Measurements from ENCODE around the gene SGPL1.

Gene SGPL1

GRCh38 chr10:70906031-70906783 lies 90.5 kb downstream of the SGPL1 start:
- Histone ChIP-seq H3K36me3 (ENCODE audit: control insufficient read depth, low read depth, low read length) (no peaks in the 10 kb centered on the region), H3K27me3 (ENCODE audit: control insufficient read depth, insufficient read depth, low read length) (no peaks in the 10 kb centered on the region), H3K27ac (ENCODE audit: low read length) (no peak overlapping the region)

DNA sequence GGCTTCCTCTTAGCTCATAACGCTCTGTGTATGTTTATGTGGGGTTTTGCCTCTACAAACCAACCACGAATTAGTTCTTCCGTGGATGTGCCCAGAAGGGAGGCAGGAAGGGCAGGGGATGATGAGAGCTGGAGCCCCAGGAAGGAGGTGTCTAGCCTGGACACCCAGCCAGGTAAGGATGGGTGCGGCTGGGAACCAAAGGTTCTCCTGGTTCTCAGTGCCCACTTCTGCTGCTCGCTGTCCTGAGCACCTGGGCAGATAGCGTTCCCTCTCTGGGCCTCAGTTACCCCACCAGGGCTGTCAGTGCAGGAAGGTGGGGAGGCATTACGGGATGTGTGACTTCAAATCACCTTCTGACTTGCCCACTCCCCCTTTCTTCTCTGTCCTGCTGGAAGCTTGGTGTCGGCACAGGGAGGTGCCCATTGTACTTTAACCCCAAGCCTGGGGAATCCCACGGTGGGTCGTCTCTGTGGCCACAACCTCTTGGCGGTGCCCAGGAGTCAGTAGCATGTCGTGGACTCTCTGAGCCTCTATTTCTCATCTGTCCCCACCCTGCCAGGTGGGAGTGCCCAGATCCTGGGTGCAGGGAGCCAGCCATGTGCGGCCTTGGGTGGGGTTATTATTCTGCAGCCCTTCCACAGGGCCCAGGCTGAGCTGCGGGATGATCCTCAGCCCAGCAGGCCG lies 91.3 kb downstream of the SGPL1 start:
- Histone ChIP-seq H3K27me3 (ENCODE audit: control insufficient read depth, insufficient read depth, low read length) (no peaks in the 10 kb centered on the region), H3K4me3 (ENCODE audit: low read length) (no peak overlapping the region), H3K9ac (ENCODE audit: low read length) (no peak overlapping the region), H3K36me3 (ENCODE audit: control insufficient read depth, low read depth, low read length) (no peaks in the 10 kb centered on the region), H3K9me3 (ENCODE audit: control insufficient read depth, low read depth, low read length) (no peaks in the 10 kb centered on the region), H3K27ac (ENCODE audit: low read length) (no peak overlapping the region), H3K4me1 (ENCODE audit: control insufficient read depth, low read depth, low read length) (no peaks in the 10 kb centered on the region)

More at GRCh38 chr10:70906031-70906783, 90.5 kb downstream of the SGPL1 start:
- Histone ChIP-seq H3K4me3 (ENCODE audit: low read length) (no peak overlapping the region), H3K9me3 (ENCODE audit: control insufficient read depth, low read depth, low read length) (no peaks in the 10 kb centered on the region), H3K9ac (ENCODE audit: low read length) (no peak overlapping the region), H3K4me1 (ENCODE audit: control insufficient read depth, low read depth, low read length) (no peaks in the 10 kb centered on the region)

GRCh38 chr10:70907637-70908405 lies 92.1 kb downstream of the SGPL1 start:
- no peaks in the 10 kb centered on the region for H3K27me3 ChIP-seq (ENCODE audit: control insufficient read depth, insufficient read depth, low read length)

GRCh38 chr10:70908406-70909296 lies 92.9 kb downstream of the SGPL1 start:
- Histone ChIP-seq H3K9me3 (ENCODE audit: control insufficient read depth, low read depth, low read length) (no peaks in the 10 kb centered on the region), H3K9ac (ENCODE audit: low read length) (no peak overlapping the region), H3K27me3 (ENCODE audit: control insufficient read depth, insufficient read depth, low read length) (no peaks in the 10 kb centered on the region)

More at GRCh38 chr10:70907637-70908405, 92.1 kb downstream of the SGPL1 start:
- H3K36me3 ChIP-seq (ENCODE audit: control insufficient read depth, low read depth, low read length), result no peaks in the 10 kb centered on the region
- H3K9me3 ChIP-seq (ENCODE audit: control insufficient read depth, low read depth, low read length), result no peaks in the 10 kb centered on the region
- no peak overlapping the region for H3K4me3 ChIP-seq (ENCODE audit: low read length)
- H3K9ac ChIP-seq (ENCODE audit: low read length), result no peak overlapping the region
- H3K27ac ChIP-seq (ENCODE audit: low read length), result no peak overlapping the region
- H3K4me1 ChIP-seq (ENCODE audit: control insufficient read depth, low read depth, low read length), result no peaks in the 10 kb centered on the region

GRCh38 chr10:70909326-70909935 lies 93.7 kb downstream of the SGPL1 start:
- Histone ChIP-seq H3K9ac (ENCODE audit: low read length) (no peak overlapping the region), H3K9me3 (ENCODE audit: control insufficient read depth, low read depth, low read length) (no peaks in the 10 kb centered on the region), H3K36me3 (ENCODE audit: control insufficient read depth, low read depth, low read length) (no peaks in the 10 kb centered on the region), H3K4me3 (ENCODE audit: low read length) (no peak overlapping the region), H3K27ac (ENCODE audit: low read length) (no peak overlapping the region), H3K4me1 (ENCODE audit: control insufficient read depth, low read depth, low read length) (no peaks in the 10 kb centered on the region), H3K27me3 (ENCODE audit: control insufficient read depth, insufficient read depth, low read length) (no peaks in the 10 kb centered on the region)

More at GRCh38 chr10:70908406-70909296, 92.9 kb downstream of the SGPL1 start:
- no peak overlapping the region for H3K27ac ChIP-seq (ENCODE audit: low read length)
- H3K36me3 ChIP-seq (ENCODE audit: control insufficient read depth, low read depth, low read length), result no peaks in the 10 kb centered on the region
- no peaks in the 10 kb centered on the region for H3K4me1 ChIP-seq (ENCODE audit: control insufficient read depth, low read depth, low read length)
- H3K4me3 ChIP-seq (ENCODE audit: low read length), result no peak overlapping the region

GRCh38 chr10:70910486-70911341 lies 95.0 kb downstream of the SGPL1 start:
- Histone ChIP-seq H3K9me3 (ENCODE audit: control insufficient read depth, low read depth, low read length) (no peaks in the 10 kb centered on the region), H3K27ac (ENCODE audit: low read length) (no peak overlapping the region), H3K36me3 (ENCODE audit: control insufficient read depth, low read depth, low read length) (no peaks in the 10 kb centered on the region), H3K27me3 (ENCODE audit: control insufficient read depth, insufficient read depth, low read length) (no peaks in the 10 kb centered on the region), H3K9ac (ENCODE audit: low read length) (no peak overlapping the region), H3K4me3 (ENCODE audit: low read length) (no peak overlapping the region), H3K4me1 (ENCODE audit: control insufficient read depth, low read depth, low read length) (no peaks in the 10 kb centered on the region)

- Histone ChIP-seq H3K36me3 (ENCODE audit: control insufficient read depth, low read depth, low read length) (no peaks in the 10 kb centered on the region), H3K9me3 (ENCODE audit: control insufficient read depth, low read depth, low read length) (no peaks in the 10 kb centered on the region), H3K4me3 (ENCODE audit: low read length) (no peak overlapping the region), H3K4me1 (ENCODE audit: control insufficient read depth, low read depth, low read length) (no peaks in the 10 kb centered on the region), H3K9ac (ENCODE audit: low read length) (no peak overlapping the region), H3K27ac (ENCODE audit: low read length) (no peak overlapping the region), H3K27me3 (ENCODE audit: control insufficient read depth, insufficient read depth, low read length) (no peaks in the 10 kb centered on the region)
Observed at GRCh38 chr10:70911386-70911785, 95.6 kb downstream of the SGPL1 start.

DNA sequence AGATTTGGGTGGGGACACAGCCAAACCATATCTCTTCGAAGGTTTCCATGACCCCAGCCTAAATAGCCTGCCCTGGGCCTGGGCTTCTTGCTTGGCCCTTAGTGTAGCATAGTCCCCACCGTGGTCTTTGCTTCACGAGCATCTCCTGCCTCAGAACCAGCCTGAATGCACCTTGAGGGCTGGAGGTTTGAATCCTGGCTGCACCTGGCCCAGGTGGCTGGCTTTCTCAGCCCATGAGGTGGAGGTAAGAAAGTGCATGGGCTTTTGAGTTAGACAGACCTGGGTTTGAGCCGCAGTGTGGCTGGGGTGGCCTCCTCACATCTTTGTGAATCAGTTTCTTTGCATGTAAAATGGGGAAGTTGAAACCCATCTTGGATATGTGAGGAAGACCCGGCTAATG lies 96.8 kb downstream of the SGPL1 start:
- H3K4me1 ChIP-seq (ENCODE audit: control insufficient read depth, low read depth, low read length), result no peaks in the 10 kb centered on the region
- H3K27ac ChIP-seq (ENCODE audit: low read length), result no peak overlapping the region
- no peaks in the 10 kb centered on the region for H3K9me3 ChIP-seq (ENCODE audit: control insufficient read depth, low read depth, low read length)
- H3K27me3 ChIP-seq (ENCODE audit: control insufficient read depth, insufficient read depth, low read length), result no peaks in the 10 kb centered on the region
- no peak overlapping the region for H3K9ac ChIP-seq (ENCODE audit: low read length)
- H3K4me3 ChIP-seq (ENCODE audit: low read length), result no peak overlapping the region
- no peaks in the 10 kb centered on the region for H3K36me3 ChIP-seq (ENCODE audit: control insufficient read depth, low read depth, low read length)

DNA sequence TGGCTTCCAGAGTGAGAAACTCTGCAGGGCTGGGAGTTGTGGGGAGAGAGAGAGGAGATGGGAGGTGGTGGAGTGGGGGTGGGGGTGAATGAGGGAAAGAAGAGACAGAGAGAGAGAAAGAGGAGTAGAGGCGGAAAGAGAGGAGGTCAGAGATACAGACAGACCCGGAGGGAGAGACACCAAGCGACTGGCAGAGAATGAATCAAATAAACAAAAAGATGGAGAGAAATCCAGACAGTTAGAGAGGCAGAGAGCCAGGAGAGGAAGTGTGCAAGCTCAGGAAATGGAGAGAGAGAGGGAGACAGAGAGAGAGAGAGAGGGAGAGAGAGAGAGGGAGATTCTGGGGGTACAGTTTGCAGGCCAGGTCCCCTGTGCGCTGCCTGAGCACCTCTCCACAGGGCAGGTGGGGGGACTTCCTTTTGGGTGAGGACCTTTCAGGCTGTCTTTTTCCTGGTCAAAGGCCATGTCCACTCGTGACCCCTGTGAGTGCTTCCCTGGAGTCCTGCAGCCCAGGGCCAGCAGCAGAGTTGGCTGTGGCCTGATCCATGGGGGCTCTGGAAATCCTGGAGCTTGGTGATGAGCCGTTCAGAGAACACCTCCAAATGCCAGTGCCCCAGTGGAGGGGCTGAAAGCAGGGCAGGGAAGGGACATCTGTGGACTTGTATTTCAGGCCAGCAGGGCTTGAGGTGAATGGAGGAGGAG lies 97.6 kb downstream of the SGPL1 start:
- Histone ChIP-seq H3K27ac (ENCODE audit: low read length) (no peak overlapping the region), H3K4me3 (ENCODE audit: low read length) (no peak overlapping the region), H3K36me3 (ENCODE audit: control insufficient read depth, low read depth, low read length) (no peaks in the 10 kb centered on the region), H3K9ac (ENCODE audit: low read length) (no peak overlapping the region), H3K27me3 (ENCODE audit: control insufficient read depth, insufficient read depth, low read length) (no peaks in the 10 kb centered on the region), H3K9me3 (ENCODE audit: control insufficient read depth, low read depth, low read length) (no peaks in the 10 kb centered on the region), H3K4me1 (ENCODE audit: control insufficient read depth, low read depth, low read length) (no peaks in the 10 kb centered on the region)

DNA sequence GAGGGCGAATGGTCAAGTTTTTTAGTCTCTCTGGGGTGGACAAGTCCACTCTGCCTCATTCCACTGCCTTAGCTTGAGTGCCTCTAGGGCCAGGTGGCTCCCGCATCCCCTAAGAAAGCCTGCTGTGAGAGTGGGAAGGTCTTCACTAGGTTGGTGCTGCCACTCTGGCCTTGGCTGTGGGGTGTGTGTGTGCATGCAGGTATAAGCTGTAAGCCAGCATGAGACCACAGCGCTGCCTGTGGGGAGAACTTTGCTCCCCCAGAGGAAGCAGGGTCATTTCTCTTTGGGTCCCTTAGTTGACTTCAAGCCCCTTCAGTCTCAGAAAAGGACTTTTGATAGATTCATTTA lies 98.1 kb downstream of the SGPL1 start:
- no peak overlapping the region for H3K4me3 ChIP-seq (ENCODE audit: low read length)
- no peak overlapping the region for H3K9ac ChIP-seq (ENCODE audit: low read length)
- H3K27ac ChIP-seq (ENCODE audit: low read length), result no peak overlapping the region
- H3K9me3 ChIP-seq (ENCODE audit: control insufficient read depth, low read depth, low read length), result no peaks in the 10 kb centered on the region
- H3K27me3 ChIP-seq (ENCODE audit: control insufficient read depth, insufficient read depth, low read length), result no peaks in the 10 kb centered on the region
- H3K36me3 ChIP-seq (ENCODE audit: control insufficient read depth, low read depth, low read length), result no peaks in the 10 kb centered on the region
- no peaks in the 10 kb centered on the region for H3K4me1 ChIP-seq (ENCODE audit: control insufficient read depth, low read depth, low read length)

Measured in iPS-18a (cell line).